ENCODE data around the gene SETD7. TPM values are rescaled to one million over a fixed set of nuclear protein-coding genes. Genes with fewer than 3 reads are reported as not detected.

The SETD7 gene
- total and polyA plus RNA-seq, 2 of the 8 experiments (the other 6 are each of a cell fraction or from before 2014, with no cell fraction given), result 1.5 to 4.6 TPM

GRCh38 chr4:139567159-139567870 lies 11.3 kb upstream of the SETD7 start:
- no peak overlapping the region for H3K4ac ChIP-seq (replicated peaks; ENCODE audit: insufficient read length, low read depth, low read length)
- no peak for FAIRE-seq
- no peaks in the 10 kb centered on the region for H3K79me2 ChIP-seq (ENCODE audit: control insufficient read depth in 1 of 2, insufficient read depth in 2 of 2, low read length in 2 of 2)
- no peaks in the 10 kb centered on the region; a peak in 1 of 7 replicates for H3K27me3 ChIP-seq (replicated peaks in 1 of 4; ENCODE audit: control insufficient read depth in 3 of 4, extremely low read depth in 1 of 4, insufficient read depth in 3 of 4, low read length in 3 of 4)
- no peak overlapping the region for H2AFZ ChIP-seq (ENCODE audit: low read length)
- H3K4me1 ChIP-seq (replicated peaks in 1 of 4; ENCODE audit: control insufficient read depth in 3 of 4, insufficient read depth in 4 of 4, low read length in 3 of 4), result no peaks in the 10 kb centered on the region
- H2BK20ac ChIP-seq (ENCODE audit: low read length), result no peak overlapping the region
- no peak overlapping the region for H2BK5ac ChIP-seq (ENCODE audit: low read depth, low read length)
- no peak overlapping the region for H2AK5ac ChIP-seq (ENCODE audit: low read depth, low read length)
- H2BK15ac ChIP-seq (ENCODE audit: low read length), result no peak overlapping the region
- no peak overlapping the region for H3K23ac ChIP-seq (ENCODE audit: insufficient read length)
- no peaks in the 10 kb centered on the region for H3K23me2 ChIP-seq (ENCODE audit: low read depth, low read length)
- no peaks in the 10 kb centered on the region for H3K36me3 ChIP-seq (ENCODE audit: control insufficient read depth in 2 of 4, insufficient read depth in 4 of 4, low read length in 3 of 4)
- no peak overlapping the region for H3K56ac ChIP-seq (replicated peaks; ENCODE audit: insufficient read length, low read depth, low read length)
- no peak overlapping the region for H3K4me2 ChIP-seq (ENCODE audit: insufficient read depth in 1 of 2, low read depth in 2 of 2, low read length in 2 of 2)
- ChIA-PET CTCF (ENCODE audit: partially characterized antibody) (interaction anchor here (0.7 to 2.0 kb wide), 5 partner anchors 13 to 123 kb away, joined by 3 to 8 read pairs (median 3); no protein-coding TSS in a partner anchor), POLR2A (ENCODE audit: partially characterized antibody) (no interaction called here)
- 91% methylated on average over 7 of the region's 7 CpGs; no CpG with 5 or more reads in 1 of the 2 experiments for WGBS, 2 experiments (ENCODE audit: extremely low coverage in 1 of 2, insufficient coverage in 1 of 2, insufficient read length in 1 of 2, insufficient replicate concordance in 2 of 2, low coverage in 1 of 2, low lambda C conversion rate in 2 of 2, missing lambda C conversion rate in 1 of 2)
- H3K79me1 ChIP-seq (ENCODE audit: low read depth, low read length), result no peaks in the 10 kb centered on the region
- H4K20me1 ChIP-seq (replicated peaks in 1 of 2; ENCODE audit: control insufficient read depth in 1 of 2, insufficient read depth in 2 of 2, low read length in 2 of 2), result no peaks in the 10 kb centered on the region
- H3K9me3 ChIP-seq (ENCODE audit: insufficient read depth in 2 of 2, low read depth in 1 of 2, low read length in 1 of 2), result no peaks in the 10 kb centered on the region
- DNase-seq (ENCODE audit: low read depth in 1 of 2, low spot score in 2 of 2), result no peak
- H4K8ac ChIP-seq (ENCODE audit: extremely low read depth, insufficient read depth, low read length), result no peak overlapping the region
- H3K27ac ChIP-seq (ENCODE audit: low read depth, low read length), result no peak overlapping the region
- TF ChIP-seq SP2 (IDR thresholded peaks at IDR 0.05; ENCODE audit: low read length), result no peak
- no peak for TF ChIP-seq EP300 (IDR thresholded peaks at IDR 0.05; ENCODE audit: borderline replicate concordance in 1 of 2, low read depth in 2 of 2, low read length in 2 of 2)
- no peak for TF ChIP-seq SRF (IDR thresholded peaks at IDR 0.05; ENCODE audit: low read depth, low read length)
- TF ChIP-seq KDM1A (IDR thresholded peaks at IDR 0.05; ENCODE audit: borderline replicate concordance, low read length), result peak; percentile 82; the same call in 1 of the 2 replicates
- no peak for TF ChIP-seq ASH2L (IDR thresholded peaks at IDR 0.05; ENCODE audit: low read length)
- no peak for TF ChIP-seq SIX5 (IDR thresholded peaks at IDR 0.05; ENCODE audit: low read depth, low read length)
- no peak for TF ChIP-seq JUND (IDR thresholded peaks at IDR 0.05; ENCODE audit: low read length)
- H3K4me3 ChIP-seq (ENCODE audit: extremely low read depth in 1 of 4, insufficient read depth in 2 of 4, low read depth in 3 of 4, low read length in 4 of 4), result no peak overlapping the region
- H3K14ac ChIP-seq (ENCODE audit: insufficient read length), result no peak overlapping the region
- H4K91ac ChIP-seq (replicated peaks; ENCODE audit: insufficient read length, low read length), result no peak overlapping the region
- H3K18ac ChIP-seq (ENCODE audit: extremely low read depth, low read length), result no peak overlapping the region
- no peak overlapping the region for H3K9ac ChIP-seq (replicated peaks in 1 of 4; ENCODE audit: extremely low read depth in 1 of 4, low read depth in 3 of 4, low read length in 3 of 4)
- H2BK12ac ChIP-seq (ENCODE audit: low read depth, low read length), result no peak overlapping the region
- H2BK120ac ChIP-seq (replicated peaks; ENCODE audit: low read depth, low read length), result no peak overlapping the region
- H4K5ac ChIP-seq (ENCODE audit: insufficient read length, low read depth, low read length), result no peak overlapping the region

Data from H1 (cell line).